ENCODE measurements around the gene RPS10.
"Not testable (repeated sequence)": the region's sequence is repeated elsewhere in the genome, so short reads cannot be mapped to it uniquely, and the experiment has no call there.

The RPS10 gene

GRCh38 chr6:34447386-34447785, 21.5 kb upstream of the RPS10 start:
- DNase-seq = no peak

- DNase-seq = no peak
Observed at GRCh38 chr6:34445313-34445860, 19.5 kb upstream of the RPS10 start.

- no peak for DNase-seq
Observed at GRCh38 chr6:34441526-34441925, 15.7 kb upstream of the RPS10 start.

GRCh38 chr6:34439442-34439841, 13.6 kb upstream of the RPS10 start:
- no peak for DNase-seq

- DNase-seq = no peak
Observed at GRCh38 chr6:34438705-34439104, 12.8 kb upstream of the RPS10 start.

DNA sequence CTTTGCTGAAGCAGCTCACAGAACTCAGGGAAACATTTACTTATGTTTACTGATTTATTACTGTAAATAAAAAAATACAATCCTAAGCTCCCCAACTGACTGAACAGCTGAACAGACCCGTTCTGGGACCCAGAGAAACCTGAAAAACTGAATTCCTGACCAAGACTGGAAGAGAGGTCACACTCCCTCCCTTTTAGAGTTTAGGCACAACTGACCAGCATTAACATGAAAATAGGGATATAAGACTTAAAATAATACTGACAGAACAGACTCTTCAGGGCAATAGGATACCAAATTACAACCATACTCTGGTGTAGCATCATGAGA, 11.7 kb upstream of the RPS10 start:
- no peak for DNase-seq

- no peak for DNase-seq
Observed at GRCh38 chr6:34436803-34437643, 11.2 kb upstream of the RPS10 start.

- no peak for DNase-seq
Observed at GRCh38 chr6:34435916-34436315, 10.0 kb upstream of the RPS10 start.

DNA sequence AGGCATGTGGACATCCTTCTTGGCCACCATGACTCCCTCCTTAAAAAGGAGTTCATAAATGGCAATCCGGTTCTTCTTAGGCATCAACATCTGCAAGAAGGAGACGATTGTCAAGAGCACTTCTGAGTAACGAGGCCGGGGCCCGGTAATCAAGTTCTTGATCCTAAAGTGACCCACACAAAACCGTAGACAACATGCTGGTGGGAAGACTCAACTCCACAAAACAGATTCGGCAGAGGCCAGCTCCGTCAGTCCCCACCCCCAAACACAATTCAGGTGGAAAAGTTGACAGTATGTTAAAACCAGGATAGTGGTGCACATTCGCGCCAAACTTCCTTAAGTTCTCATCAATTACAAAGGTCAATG, 754 bp downstream of the RPS10 start:
- DNase-seq = no peak

- no peak for DNase-seq
Observed at GRCh38 chr6:34424200-34425131, 1.4 kb downstream of the RPS10 start.

GRCh38 chr6:34423254-34423653, 2.6 kb downstream of the RPS10 start:
- no peak for DNase-seq

- no peak for DNase-seq
Observed at GRCh38 chr6:34418367-34418766, 7.5 kb downstream of the RPS10 start.

- DNase-seq = no peak
Observed at GRCh38 chr6:34416877-34417371, 8.9 kb downstream of the RPS10 start.

DNA sequence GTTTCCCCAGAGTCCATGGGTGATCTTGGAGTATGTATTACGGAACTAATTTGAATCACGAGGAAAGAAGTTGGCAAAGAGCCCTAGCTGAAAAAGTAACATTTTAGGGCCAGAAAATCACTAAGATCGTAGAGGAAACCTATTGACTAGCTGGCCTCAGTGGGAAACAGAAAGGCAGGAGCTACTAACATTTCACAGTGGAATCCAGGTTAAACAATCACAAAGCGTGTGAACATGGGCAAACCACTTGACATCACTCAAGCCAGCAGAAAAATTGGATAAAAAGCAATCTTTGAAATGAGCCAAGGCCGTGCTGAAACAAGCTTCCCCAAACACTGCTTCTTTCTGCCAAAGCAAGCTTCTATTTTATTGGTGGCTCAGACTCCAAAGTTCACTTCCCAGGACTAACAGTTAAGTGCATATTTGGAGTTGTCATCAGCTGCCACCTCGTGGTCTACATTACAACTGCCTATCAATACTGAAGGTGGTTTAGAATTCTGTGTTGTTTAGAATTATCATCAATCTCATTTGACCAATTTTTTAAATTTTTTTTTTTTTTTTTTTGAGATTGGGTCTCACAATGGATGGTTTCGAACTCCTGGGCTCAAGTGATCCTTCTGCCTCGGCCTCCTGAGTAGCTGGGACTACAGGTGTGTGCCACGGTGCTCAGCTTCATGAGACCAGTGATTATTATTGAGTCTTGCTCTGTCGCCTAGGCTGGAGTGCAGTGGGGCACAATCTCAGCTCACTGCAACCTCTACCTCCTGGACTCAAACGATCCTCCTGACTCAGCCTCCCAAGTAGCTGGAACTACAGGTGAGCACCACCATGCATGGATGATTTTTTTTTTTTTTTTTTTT, 10.6 kb downstream of the RPS10 start:
- peak; percentile 41 to 53 for DNase-seq

DNA sequence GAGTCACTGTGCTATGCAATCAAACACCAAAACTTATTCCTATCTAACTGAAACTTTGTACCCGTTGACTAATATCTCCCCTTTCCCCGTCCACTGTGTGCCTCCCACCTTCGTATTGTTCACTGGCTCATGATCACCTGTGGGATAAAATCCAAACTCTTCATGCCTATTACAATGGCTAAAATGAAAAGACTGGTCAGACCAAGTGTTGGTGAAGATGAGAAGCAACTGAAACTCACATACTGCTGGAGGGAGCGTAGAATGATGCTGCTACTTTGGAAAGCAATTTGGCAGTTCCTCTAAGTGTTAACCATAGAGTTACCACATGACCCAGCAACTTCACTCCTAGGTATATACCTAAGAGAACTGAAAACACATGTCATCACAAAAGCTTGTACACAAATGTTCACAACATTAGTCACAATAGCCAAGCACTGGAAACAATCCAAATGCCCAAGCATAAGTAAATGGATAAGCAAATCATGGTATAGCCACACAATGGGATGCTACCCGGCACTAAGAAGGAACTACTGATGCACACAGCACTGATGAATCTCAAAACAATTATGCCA, 13.1 kb downstream of the RPS10 start:
- DNase-seq = no peak

GRCh38 chr6:34412016-34412415, 13.9 kb downstream of the RPS10 start:
- no peak for DNase-seq

DNA sequence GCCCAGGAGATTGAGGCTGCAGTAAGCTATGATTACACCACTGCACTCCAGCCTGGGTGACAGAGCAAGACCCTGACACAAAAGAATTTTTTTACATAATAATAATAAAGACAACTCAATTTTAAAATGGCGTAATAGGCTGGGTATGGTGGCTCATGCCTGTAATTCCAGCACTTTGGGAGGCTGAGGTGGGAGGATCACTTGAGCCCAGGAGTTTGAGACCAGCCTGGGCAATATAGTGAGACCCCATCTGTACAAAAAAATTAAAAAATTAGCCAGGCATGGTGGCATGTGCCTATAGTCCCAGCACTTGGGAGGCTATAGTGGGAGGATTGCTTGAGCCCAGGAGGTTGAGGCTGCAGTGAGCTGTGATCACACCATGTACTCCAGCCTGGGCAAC, 18.0 kb downstream of the RPS10 start:
- DNase-seq = not testable (repeated sequence)

DNA sequence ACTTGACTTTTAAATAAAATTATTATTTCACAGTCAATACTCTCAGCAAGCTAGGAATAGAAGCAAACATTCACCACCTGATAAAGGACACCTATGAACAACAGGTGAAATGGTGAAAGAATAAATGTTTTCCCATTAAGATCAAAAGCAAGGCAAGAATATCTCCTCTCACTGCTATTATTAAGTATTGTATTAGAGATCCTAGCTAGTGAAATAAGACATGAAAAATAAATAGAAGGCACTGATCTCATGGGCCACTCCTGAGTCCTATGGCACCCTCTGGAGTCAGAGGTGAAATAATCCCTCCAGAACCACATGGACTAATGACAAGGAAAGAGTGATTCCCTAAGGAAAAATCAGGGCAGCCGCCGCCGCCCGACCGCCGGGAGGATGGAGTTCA, 29.4 kb downstream of the RPS10 start:
- no peak for DNase-seq

DNA sequence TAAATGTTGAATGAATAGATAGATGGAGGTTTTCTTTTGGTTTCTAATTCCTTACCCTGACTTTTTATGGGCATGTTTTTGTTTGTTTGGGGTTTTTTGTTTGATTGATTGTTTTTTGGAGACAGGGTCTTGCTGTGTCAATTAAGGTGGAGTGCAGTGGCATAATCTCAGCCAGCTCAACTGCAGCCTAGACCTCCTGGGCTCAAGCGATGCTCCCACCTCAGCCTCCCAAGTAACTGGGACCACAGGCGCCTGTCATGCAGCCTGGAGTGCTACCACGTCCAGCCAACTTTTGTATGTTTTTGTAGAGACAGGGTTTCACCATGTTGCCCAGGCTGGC, 31.9 kb downstream of the RPS10 start:
- DNase-seq = no peak

DNA sequence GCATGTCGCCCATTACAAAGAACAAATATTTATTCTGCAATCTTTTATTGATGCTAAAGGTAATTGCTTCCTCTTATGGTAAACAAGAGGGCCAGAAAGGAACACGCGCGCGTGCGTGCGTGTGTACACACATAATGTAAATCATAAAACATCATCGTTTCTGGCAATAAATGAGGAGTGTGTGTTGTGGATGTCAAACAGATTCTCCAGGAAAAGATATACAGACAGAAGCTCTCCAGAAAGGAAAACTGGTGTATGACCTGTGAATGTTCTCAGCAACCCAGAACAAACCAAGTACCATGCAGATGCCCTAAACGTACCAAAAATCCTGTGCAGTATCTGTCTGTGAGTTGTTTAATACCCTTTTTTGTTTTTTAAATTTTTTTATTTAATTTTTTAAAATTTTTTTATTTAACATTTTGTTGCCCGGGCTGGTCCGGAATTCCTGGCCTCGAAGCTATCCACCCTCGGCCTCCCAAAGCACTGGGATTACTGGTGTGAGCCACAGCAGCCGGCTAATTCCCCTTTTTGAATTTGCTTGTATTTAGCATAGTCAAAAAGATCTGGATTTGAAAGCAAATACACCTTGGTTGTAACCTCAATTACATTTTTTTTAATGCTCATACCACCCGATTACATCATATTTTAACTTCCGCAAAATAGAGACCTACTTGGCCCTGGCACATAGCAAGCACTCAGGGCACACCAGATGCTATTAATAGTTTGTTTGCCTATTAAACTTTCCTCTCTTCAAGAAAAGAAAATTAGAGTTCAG, 32.5 kb downstream of the RPS10 start:
- peak; percentile 46 to 65 for DNase-seq

DNA sequence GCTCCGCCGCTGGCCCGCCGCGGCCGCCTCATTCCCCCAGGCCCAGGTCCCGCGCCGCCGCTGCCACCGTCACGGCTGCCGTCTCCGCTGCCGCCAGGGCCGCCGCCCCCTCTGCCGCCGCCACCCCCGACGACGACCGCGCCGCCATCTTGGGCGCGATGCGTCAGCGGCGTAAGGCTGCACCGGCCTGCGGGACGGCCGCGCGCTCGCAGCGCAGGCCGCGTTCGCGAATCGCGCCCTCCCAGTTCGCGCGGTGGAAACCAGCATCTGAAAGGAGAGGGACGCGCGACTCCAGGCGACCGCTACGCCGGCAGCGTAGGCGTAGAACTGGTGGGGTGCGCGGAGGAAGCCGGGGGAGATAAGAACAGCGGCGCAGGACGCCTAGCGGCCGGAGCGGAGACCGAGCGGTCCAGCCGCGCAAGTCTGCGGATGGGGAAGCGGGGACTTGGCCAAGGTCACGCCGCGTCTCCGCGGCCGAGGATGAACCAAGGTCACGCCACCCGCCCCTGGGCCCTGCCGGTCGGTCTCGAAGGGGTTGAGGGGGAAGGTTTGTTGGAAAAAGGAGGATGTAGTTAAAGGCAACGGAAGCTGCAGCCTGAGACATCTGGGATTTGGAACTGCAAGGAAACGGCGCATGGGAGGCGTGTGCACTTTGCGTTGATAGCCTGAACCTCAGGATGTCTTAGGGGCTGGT, 33.2 kb downstream of the RPS10 start, which contains the start of gene NUDT3:
Gene NUDT3 (minus strand): TSS at position 173 of the 694 bp plus-strand sequence. CDS start 307 bp downstream, outside the sequence.
- DNase-seq = peak; percentile 89 to 91
